BLaER1 (cell line): ENCODE measurements around the gene IFNAR2.

Experiments used
- H3K27ac ChIP-seq: shearing (Covaris generic); formaldehyde crosslinking; 2 replicates; pipeline ENCODE4 v1.8.1; 2022
- H3K27me3 ChIP-seq: shearing (Covaris generic); formaldehyde crosslinking; 2 replicates; pipeline ENCODE4 v1.8.1; 2022
- H3K36me3 ChIP-seq: shearing (Covaris generic); formaldehyde crosslinking; 2 replicates; pipeline ENCODE4 v1.8.1; 2022
- H3K4me1 ChIP-seq: shearing (Covaris generic); formaldehyde crosslinking; 2 replicates; pipeline ENCODE4 v1.8.1; 2022
- H3K4me2 ChIP-seq: shearing (Covaris generic); formaldehyde crosslinking; 2 replicates; pipeline ENCODE4 v1.8.1; 2022
- H3K4me3 ChIP-seq: shearing (Covaris generic); formaldehyde crosslinking; 2 replicates; pipeline ENCODE4 v1.8.1; 2022
- H3K9ac ChIP-seq: shearing (Covaris generic); formaldehyde crosslinking; 2 replicates; pipeline ENCODE4 v1.8.1; 2022
- H3K9me3 ChIP-seq: shearing (Covaris generic); formaldehyde crosslinking; 2 replicates; pipeline ENCODE4 v1.8.1; 2022
- H4K20me1 ChIP-seq: shearing (Covaris generic); formaldehyde crosslinking; 2 replicates; pipeline ENCODE4 v1.8.1; 2022
- Cebpa-rat ChIP-seq: shearing (Covaris generic); IDR thresholded peaks from 2 replicates; pipeline ENCODE4 v1.8.1; 2022

Gene IFNAR2

DNA sequence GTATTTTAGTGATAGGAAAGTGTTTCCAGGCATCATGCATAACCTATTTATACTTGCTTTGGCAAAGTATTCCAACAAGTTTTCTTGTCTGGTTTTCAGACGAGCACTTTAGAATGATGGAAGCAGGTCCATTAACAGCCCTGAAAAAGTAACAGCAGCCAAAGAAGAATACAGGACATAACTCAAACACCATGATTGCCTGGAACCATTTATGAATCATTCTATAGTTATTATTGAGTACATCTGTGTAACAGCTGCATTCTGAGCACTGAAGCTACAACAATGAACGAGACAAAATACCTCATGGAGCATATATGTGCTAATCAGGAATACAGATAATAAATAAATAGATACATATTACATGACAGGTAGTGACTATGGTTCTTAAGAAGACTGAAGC lies 49.0 kb downstream of the IFNAR2 start:
- no peak overlapping the region for H3K9ac ChIP-seq
- no peaks in the 10 kb centered on the region for H4K20me1 ChIP-seq
- no peak overlapping the region for H3K27ac ChIP-seq
- no peak overlapping the region for H3K4me2 ChIP-seq
- no peaks in the 10 kb centered on the region for H3K4me1 ChIP-seq
- no peak for TF ChIP-seq Cebpa-rat
- peaks cover 57% of the 10 kb centered on the region for H3K9me3 ChIP-seq
- no peak overlapping the region for H3K4me3 ChIP-seq
- H3K36me3 ChIP-seq, result peaks cover 100% of the 10 kb centered on the region
- no peaks in the 10 kb centered on the region for H3K27me3 ChIP-seq

DNA sequence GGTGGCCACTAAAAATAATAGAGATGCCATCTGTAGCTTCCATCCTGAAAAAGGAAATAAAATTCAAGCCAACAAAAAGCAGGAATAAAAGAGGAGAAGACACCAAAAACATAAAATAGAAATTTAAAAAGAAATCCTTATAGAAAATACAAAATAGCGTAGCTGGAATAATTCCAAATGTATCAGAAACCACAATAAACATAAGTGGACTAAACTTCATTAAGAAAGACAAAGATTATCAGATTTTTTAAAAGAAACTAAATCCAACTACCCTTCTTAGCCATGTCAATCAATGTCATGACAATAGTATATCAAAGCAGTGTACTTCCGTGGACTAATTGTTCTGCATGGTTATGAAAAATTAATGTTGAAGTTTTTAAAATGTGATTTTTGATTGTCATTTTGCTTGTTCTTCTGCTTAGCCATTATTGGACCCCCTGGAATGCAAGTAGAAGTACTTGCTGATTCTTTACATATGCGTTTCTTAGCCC lies 49.6 kb downstream of the IFNAR2 start:
- Histone ChIP-seq H3K4me3 (no peak overlapping the region), H3K27me3 (no peaks in the 10 kb centered on the region), H3K9ac (no peak overlapping the region), H3K4me2 (no peak overlapping the region), H3K36me3 (peaks cover 100% of the 10 kb centered on the region), H4K20me1 (no peaks in the 10 kb centered on the region), H3K4me1 (no peaks in the 10 kb centered on the region), H3K27ac (no peak overlapping the region), H3K9me3 (peaks cover 50% of the 10 kb centered on the region)
- no peak for TF ChIP-seq Cebpa-rat
